Activated naive CD4-positive, alpha-beta T cell treated with anti-CD3 and anti-CD28 coated beads for 36 hours (primary cell): Measurements from ENCODE around the gene BCAP31. TPM values are rescaled to one million over a fixed set of nuclear protein-coding genes. Genes with fewer than 3 reads are reported as not detected.
A peak's percentile ranks its signal among the peaks of the same experiment; 100 is the strongest.

ENCODE experiments used
- CTCF ChIA-PET: fragments of 350-600 bp; sonication (Branson Sonifier 250); formaldehyde crosslinking; loops from one replicate; lab custom pipeline; 2021; ENCODE audit warnings: antibody characterized with exemption; lab: Charles Lee
- DNase-seq: peaks from one replicate; pipeline ENCODE4 v3.0.0-alpha.2; 2020
- H3K27ac Mint-ChIP-seq: one replicate; pipeline ENCODE4 v1.8.0; 2021; ENCODE audit warnings: mild to moderate bottlenecking, mixed read lengths
- H3K27me3 Mint-ChIP-seq: one replicate; pipeline ENCODE4 v1.8.0; 2021; ENCODE audit warnings: low read depth, mixed read lengths
- H3K36me3 Mint-ChIP-seq: one replicate; pipeline ENCODE4 v1.8.0; 2021; ENCODE audit warnings: low read depth, mixed read lengths
- H3K4me1 Mint-ChIP-seq: one replicate; pipeline ENCODE4 v1.8.0; 2021; ENCODE audit warnings: low read depth, mixed read lengths
- H3K4me3 Mint-ChIP-seq: one replicate; pipeline ENCODE4 v1.8.0; 2021; ENCODE audit warnings: mild to moderate bottlenecking, moderate library complexity, mixed read lengths
- H3K9me3 Mint-ChIP-seq: one replicate; pipeline ENCODE4 v1.8.0; 2021; ENCODE audit warnings: mixed read lengths
- intact Hi-C: fragments of 100-400 bp; cut with micrococcal nuclease; formaldehyde crosslinking; loops from one replicate; pipeline ENCODE4 v1.15.1; 2023
- total RNA-seq, 2 experiments: library from RNA; stranded (reverse); gene quantifications; one replicate each; pipeline ENCODE4 v1.2.3, GENCODE V29; 2021

BCAP31 gene
- total RNA-seq, 2 experiments from 2014 or later: 69.5 to 71.2 TPM

GRCh38 chrX:153728095-153728494 lies 3.9 kb upstream of the BCAP31 start:
- Mint-ChIP-seq H3K36me3 (peaks cover 7% of the 10 kb centered on the region), H3K4me3 (no peak overlapping the region), H3K27ac (no peak overlapping the region), H3K4me1 (peaks cover 31% of the 10 kb centered on the region), H3K9me3 (peaks cover 2% of the 10 kb centered on the region), H3K27me3 (no peaks in the 10 kb centered on the region)
- CTCF ChIA-PET: no interaction called here
- DNase-seq: no peak
- intact Hi-C loops: loop anchor here (5.0 kb wide), 1 partner anchor 369 kb away; the partner anchor contains the start of gene MECP2

- Mint-ChIP-seq H3K27ac (no peak overlapping the region), H3K36me3 (peaks cover 7% of the 10 kb centered on the region), H3K4me1 (peaks cover 34% of the 10 kb centered on the region), H3K27me3 (no peaks in the 10 kb centered on the region), H3K4me3 (peak overlapping the region; percentile 32), H3K9me3 (peaks cover 2% of the 10 kb centered on the region)
- CTCF ChIA-PET: no interaction called here
- DNase-seq: no peak
- intact Hi-C loops: loop anchor here (5.0 kb wide), 1 partner anchor 370 kb away; the partner anchor contains the start of gene MECP2
Measured at GRCh38 chrX:153727123-153727931, 3.1 kb upstream of the BCAP31 start.

GRCh38 chrX:153726286-153727122 lies 2.3 kb upstream of the BCAP31 start:
- peaks cover 7% of the 10 kb centered on the region for H3K36me3 Mint-ChIP-seq
- peaks cover 1% of the 10 kb centered on the region for H3K9me3 Mint-ChIP-seq
- H3K4me1 Mint-ChIP-seq: peaks cover 31% of the 10 kb centered on the region
- H3K4me3 Mint-ChIP-seq: peak overlapping the region; percentile 32
- intact Hi-C loops: loop anchor here (5.0 kb wide), 1 partner anchor 371 kb away; the partner anchor contains the start of gene MECP2
- H3K27me3 Mint-ChIP-seq: no peaks in the 10 kb centered on the region
- peak overlapping the region; percentile 36 for H3K27ac Mint-ChIP-seq
- peak; percentile 44 for DNase-seq
- CTCF ChIA-PET: interaction anchor here (0.6 kb wide), 1 partner anchor 90 kb away, joined by 3 read pairs; no protein-coding TSS in a partner anchor

- intact Hi-C loops: loop anchor here (2.0 to 5.0 kb wide), 3 partner anchors 13 to 371 kb away; partner anchors contain the start of genes HCFC1 and MECP2
- H3K4me3 Mint-ChIP-seq: peak overlapping the region; percentile 32
- no peak overlapping the region for H3K27ac Mint-ChIP-seq
- peaks cover 7% of the 10 kb centered on the region for H3K36me3 Mint-ChIP-seq
- no peaks in the 10 kb centered on the region for H3K9me3 Mint-ChIP-seq
- CTCF ChIA-PET: interaction anchor here (0.6 kb wide), 1 partner anchor 90 kb away, joined by 3 read pairs; no protein-coding TSS in a partner anchor
- H3K27me3 Mint-ChIP-seq: no peaks in the 10 kb centered on the region
- H3K4me1 Mint-ChIP-seq: peaks cover 25% of the 10 kb centered on the region
- DNase-seq: no peak
Measured at GRCh38 chrX:153725832-153726285, 1.7 kb upstream of the BCAP31 start.

GRCh38 chrX:153725039-153725831 lies 1.0 kb upstream of the BCAP31 start:
- intact Hi-C loops: loop anchor here (2.0 to 5.0 kb wide), 3 partner anchors 14 to 372 kb away; partner anchors contain the start of genes HCFC1 and MECP2
- no peaks in the 10 kb centered on the region for H3K9me3 Mint-ChIP-seq
- H3K36me3 Mint-ChIP-seq: peaks cover 7% of the 10 kb centered on the region
- no peak for DNase-seq
- H3K4me1 Mint-ChIP-seq: peaks cover 21% of the 10 kb centered on the region
- CTCF ChIA-PET: no interaction called here
- H3K27me3 Mint-ChIP-seq: no peaks in the 10 kb centered on the region
- peak overlapping the region; percentile 73 for H3K4me3 Mint-ChIP-seq
- H3K27ac Mint-ChIP-seq: no peak overlapping the region

- H3K4me1 Mint-ChIP-seq: peaks cover 28% of the 10 kb centered on the region
- no peaks in the 10 kb centered on the region for H3K27me3 Mint-ChIP-seq
- H3K9me3 Mint-ChIP-seq: no peaks in the 10 kb centered on the region
- CTCF ChIA-PET: interaction anchor here (1.0 kb wide), 1 partner anchor 10 kb away, joined by 3 read pairs; no protein-coding TSS in a partner anchor
- H3K4me3 Mint-ChIP-seq: peak overlapping the region; percentile 85
- intact Hi-C loops: loop anchor here (1.0 to 2.0 kb wide), 5 partner anchors 15 to 247 kb away; partner anchors contain the start of genes CCNQ, HCFC1, IDH3G and SSR4
- DNase-seq: peak; percentile 49
- peaks cover 13% of the 10 kb centered on the region for H3K36me3 Mint-ChIP-seq
- H3K27ac Mint-ChIP-seq: peak overlapping the region; percentile 81
Measured at GRCh38 chrX:153723351-153724251, 586 bp downstream of the BCAP31 start.

- intact Hi-C loops: no loop called here
- H3K27ac Mint-ChIP-seq: peak overlapping the region; percentile 81
- DNase-seq: no peak
- H3K4me1 Mint-ChIP-seq: peaks cover 28% of the 10 kb centered on the region
- CTCF ChIA-PET: interaction anchor here (1.0 kb wide), 1 partner anchor 11 kb away, joined by 3 read pairs; no protein-coding TSS in a partner anchor
- H3K36me3 Mint-ChIP-seq: peaks cover 12% of the 10 kb centered on the region
- peak overlapping the region; percentile 85 for H3K4me3 Mint-ChIP-seq
- no peaks in the 10 kb centered on the region for H3K27me3 Mint-ChIP-seq
- H3K9me3 Mint-ChIP-seq: no peaks in the 10 kb centered on the region
Measured at GRCh38 chrX:153722704-153723350, 1.4 kb downstream of the BCAP31 start.

GRCh38 chrX:153719701-153720100 lies 4.5 kb downstream of the BCAP31 start:
- H3K4me3 Mint-ChIP-seq: no peak overlapping the region
- no peaks in the 10 kb centered on the region for H3K27me3 Mint-ChIP-seq
- H3K27ac Mint-ChIP-seq: no peak overlapping the region
- CTCF ChIA-PET: interaction anchor here (0.5 kb wide), 1 partner anchor 107 kb away, joined by 3 read pairs; no protein-coding TSS in a partner anchor
- H3K36me3 Mint-ChIP-seq: peaks cover 13% of the 10 kb centered on the region
- peaks cover 15% of the 10 kb centered on the region for H3K4me1 Mint-ChIP-seq
- intact Hi-C loops: no loop called here
- DNase-seq: no peak
- H3K9me3 Mint-ChIP-seq: no peaks in the 10 kb centered on the region

GRCh38 chrX:153719238-153719637 lies 4.9 kb downstream of the BCAP31 start:
- DNase-seq: no peak
- Mint-ChIP-seq H3K36me3 (peaks cover 13% of the 10 kb centered on the region), H3K27me3 (no peaks in the 10 kb centered on the region), H3K9me3 (no peaks in the 10 kb centered on the region), H3K4me1 (peaks cover 15% of the 10 kb centered on the region), H3K27ac (no peak overlapping the region), H3K4me3 (no peak overlapping the region)
- CTCF ChIA-PET: no interaction called here
- intact Hi-C loops: no loop called here

GRCh38 chrX:153717445-153717844 lies 6.7 kb downstream of the BCAP31 start:
- Mint-ChIP-seq H3K27me3 (no peaks in the 10 kb centered on the region), H3K9me3 (no peaks in the 10 kb centered on the region), H3K36me3 (peaks cover 15% of the 10 kb centered on the region), H3K27ac (no peak overlapping the region), H3K4me1 (peaks cover 12% of the 10 kb centered on the region), H3K4me3 (no peak overlapping the region)
- DNase-seq: no peak
- intact Hi-C loops: no loop called here
- CTCF ChIA-PET: interaction anchor here (0.7 kb wide), 1 partner anchor 139 kb away, joined by 7 read pairs; no protein-coding TSS in a partner anchor
